GM19239 (cell line): ENCODE data around the gene ZNF792.
"Not testable (repeated sequence)": the region's sequence is repeated elsewhere in the genome, so short reads cannot be mapped to it uniquely, and the experiment has no call there.

Source experiments
- DNase-seq: peaks from one replicate; pipeline ENCODE4 v3.0.0; 2011; ENCODE audit warnings: low spot score; ENCODE audit not compliant: insufficient read length
- FAIRE-seq: peaks from 2 replicates; lab custom pipeline; 2011; peaks lifted over from hg19 to GRCh38; lab: Jason Lieb, UNC

The ZNF792 gene

DNA sequence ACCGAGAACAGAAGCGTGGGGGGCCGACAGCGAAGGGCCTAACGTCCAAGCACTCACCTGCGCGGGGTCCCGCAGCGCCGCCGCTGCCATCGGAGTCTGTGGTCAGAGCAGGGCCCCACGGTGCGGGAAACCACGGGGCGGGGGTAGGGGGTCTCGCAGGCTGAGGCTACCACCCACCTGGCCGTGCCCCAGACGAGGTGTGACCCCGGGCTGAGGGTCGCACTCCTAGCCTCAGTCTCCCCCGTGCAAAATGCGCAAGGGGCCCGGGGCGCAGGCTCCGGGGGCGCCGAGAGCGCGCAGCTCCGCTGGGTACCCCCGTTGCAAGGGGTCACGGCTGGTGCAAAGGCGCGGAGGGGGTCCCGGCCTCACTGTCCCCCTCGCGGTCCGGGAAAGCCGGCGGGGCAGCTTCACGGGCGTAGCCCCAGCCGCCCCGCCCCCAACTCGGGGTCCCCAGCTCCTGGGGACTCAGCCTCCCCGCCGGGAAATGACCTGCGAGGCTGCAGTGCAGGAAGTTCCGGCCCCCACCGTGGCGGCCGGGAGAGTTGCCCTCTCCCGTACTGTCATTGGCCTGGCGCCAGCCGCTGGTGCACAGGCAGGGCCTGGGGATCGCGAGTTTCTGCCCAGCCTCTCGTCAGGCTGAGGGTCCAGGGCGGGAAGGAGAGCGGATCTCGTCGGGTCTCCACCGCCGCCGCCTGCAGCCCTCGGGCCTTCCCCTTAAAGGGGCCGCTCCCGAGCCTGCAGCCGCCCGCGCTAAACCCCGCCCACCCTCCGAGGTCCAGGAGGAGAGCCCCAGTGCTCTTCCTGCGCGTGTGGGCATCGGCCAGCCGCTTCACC is at the start of gene ZNF792:
Gene ZNF792, minus strand, starts transcription at position 657 of the 834 bp plus-strand sequence. Its CDS starts 567 bp downstream, at position 90.
- FAIRE-seq, result peak; percentile 49
- DNase-seq, result peak; percentile 73

DNA sequence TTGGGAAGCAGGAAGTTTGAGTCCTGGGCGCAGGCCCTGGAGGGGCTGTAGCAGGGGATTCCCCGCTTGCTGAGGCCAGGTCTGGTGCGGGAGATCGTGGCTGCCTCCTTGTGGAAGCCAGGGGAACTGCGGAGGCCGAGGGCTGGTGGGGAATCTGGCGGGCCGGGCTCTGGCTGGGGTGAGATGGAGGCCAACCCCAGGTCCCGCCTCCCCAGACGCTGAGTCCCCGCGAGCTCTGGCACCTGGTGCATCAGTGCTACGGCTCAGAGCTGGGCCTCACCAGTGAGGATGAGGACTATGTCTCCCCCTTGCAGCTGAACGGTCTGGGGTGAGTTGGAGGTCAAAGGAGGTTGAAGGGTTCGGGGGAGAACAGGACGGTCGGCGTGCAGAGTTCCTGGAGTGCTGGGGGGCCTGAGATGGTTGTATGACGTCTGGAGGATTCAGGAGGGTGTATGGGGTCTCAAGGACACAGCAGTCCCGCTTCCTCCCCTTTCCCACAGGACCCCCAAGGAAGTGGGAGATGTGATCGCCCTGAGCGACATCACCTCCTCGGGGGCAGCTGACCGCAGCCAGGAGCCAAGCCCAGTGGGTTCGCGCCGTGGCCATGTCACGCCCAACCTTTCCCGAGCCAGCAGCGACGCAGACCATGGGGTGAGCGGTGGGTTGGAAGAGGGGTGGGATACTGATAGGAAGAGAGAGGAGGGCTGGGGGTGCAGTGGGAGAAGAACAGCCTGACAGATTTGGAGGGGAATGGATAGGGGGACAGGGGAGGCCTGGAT is 49.2 kb upstream of the ZNF792 start:
- DNase-seq, result peak; percentile 94

DNA sequence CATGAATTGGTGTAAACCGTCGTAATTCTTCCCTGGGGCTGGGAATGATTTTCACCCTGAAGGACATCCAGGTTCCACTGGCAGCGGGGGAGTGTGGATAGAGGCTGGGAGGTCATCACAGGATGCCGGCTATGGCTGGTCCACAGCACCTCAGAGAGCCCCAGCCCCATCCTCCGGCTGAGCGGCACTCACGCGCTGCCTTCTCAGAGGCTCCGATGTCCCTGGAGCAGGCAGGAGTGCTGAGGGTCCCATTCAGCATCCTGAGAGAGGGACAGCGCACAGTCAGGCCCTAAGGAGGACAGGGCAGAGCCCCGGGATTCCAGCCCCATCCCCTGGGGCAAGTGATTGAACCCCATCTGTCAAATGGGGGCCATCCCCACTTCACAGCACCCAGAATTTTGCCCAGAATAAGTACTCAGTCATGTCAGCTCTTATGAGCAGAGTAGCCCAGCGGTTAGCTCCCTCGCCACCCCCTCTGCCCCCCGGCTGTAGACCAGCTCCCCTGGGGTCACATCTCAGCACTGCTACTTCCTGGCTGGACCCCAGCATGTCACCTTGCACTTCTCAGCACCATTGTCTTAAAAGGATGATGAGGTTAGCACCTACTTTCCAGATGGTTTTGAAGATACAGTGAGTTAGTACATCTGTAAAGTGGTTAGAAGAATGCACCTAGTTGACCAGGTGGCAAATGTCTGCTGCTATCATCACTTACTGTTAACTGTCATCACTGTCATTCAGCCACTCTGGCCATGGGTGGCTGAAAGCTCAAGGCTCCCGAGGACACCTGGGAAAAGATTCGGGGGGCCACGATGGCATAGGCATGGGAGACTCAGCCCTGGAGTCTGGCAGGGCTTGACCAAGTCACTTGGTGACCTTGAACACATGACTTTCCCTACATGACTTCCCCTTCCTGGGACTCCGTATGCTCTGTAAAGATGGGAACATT is 48.0 kb upstream of the ZNF792 start:
- FAIRE-seq, result no peak
- no peak for DNase-seq

More for the DNA sequence above, 49.2 kb upstream of the ZNF792 start:
- FAIRE-seq, result no peak

DNA sequence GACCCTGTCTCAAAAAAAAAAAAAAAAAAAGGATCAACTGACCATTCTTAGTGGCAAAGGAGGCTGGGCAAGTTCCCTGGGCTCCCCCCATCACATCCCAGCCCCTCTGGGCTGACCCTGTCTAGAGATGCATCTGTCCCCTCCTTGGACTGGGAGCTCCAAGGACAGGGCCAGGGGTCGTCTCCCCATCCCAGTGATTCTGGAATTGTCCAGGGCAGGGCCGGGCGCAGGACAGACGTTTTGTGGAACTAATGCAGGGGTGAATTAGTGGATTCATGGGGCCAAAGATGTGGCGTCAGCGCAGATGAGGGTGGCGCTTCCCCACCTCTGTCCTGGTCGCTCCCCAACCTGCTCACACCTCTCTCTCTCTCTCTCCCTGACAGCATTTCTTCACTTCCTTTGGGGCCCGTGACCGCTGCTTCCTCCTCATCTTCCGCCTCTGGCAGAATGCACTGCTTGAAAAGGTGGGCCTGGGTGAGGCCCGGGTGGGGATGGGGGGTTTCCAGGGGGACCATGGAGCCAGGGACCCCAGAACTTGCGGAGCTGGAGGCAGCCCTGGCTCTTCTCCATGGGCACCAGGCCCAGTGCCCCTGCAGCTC is 47.2 kb upstream of the ZNF792 start:
- DNase-seq (no peak), FAIRE-seq (no peak)

DNA sequence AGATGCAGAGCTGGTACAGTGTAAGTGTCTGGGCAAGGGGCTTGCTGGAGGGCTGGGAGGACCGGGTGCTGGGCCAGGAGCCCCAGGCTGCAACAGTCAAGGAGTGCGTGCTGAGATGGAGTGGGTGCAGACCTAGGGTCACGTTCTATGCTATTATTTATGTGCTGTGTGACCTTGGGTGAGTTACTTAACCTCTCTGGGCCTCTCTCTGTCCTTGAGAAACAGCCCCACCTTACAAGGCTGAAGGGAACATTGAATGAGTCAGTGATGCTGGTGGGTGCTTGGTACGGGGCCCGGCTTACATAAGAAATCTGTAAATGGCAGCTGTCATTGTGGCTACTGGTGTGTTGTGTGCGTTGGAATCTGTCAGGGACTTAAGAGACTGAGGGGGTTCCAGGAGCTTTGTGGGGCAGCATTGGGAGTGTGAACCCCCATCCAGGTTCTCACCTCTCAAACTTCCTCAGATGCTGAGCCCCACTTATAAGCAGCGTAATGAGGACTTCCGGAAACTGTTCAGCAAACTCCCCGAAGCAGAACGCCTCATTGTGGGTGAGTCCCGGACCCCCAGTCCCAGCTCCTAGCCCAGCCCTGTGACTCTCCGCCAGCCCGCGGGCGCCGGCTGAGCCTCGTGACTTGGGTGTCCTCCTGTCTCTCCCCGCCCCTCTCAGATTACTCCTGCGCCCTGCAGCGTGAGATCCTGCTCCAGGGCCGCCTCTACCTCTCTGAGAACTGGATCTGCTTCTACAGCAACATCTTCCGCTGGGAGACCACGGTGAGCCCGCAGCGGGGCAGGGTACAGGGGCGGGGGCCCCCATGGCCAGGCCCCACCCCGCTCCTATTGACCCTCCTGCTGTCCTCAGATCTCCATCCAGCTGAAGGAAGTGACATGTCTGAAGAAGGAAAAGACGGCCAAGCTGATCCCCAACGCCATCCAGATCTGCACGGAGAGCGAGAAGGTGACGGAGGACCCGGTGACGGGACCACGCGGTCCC is 45.7 kb upstream of the ZNF792 start:
- DNase-seq (no peak), FAIRE-seq (no peak)

DNA sequence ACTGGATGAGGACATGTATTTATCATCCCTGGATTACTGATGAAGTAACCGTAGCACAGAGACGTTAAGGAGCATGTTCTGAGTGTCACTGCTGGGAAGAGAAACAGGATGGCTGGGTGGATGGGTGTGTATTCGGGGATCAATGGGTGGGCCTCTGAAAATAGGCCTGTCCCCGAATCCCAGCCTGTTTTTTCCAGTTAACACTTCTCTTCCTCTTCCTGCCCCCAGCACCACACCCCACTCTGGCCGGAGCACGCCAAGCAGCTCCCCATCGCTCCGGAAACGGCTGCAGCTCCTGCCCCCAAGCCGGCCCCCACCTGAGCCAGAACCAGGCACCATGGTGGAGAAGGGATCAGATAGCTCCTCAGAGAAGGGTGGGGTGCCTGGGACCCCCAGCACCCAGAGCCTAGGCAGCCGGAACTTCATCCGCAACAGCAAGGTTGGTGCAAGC is 44.9 kb upstream of the ZNF792 start:
- FAIRE-seq, result no peak
- DNase-seq, result no peak

DNA sequence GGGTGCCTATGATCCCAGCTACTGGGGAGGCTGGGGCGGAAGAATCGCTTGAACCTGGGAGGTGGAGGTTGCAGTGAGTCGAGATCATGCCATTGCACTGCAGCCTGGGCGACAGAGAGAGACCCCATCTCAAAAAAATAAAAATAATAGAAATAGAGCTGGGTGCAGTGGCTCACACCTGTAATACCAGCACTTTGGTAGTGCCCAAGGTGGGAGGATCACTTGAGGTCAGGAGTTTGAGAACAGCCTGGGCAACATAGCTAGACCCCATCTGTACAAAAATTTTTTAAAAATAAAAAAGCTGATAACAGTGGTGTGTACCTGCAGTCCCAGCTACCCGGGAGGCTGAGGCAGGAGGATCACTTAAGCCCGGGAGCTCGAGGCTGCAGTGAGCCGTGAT is 43.4 kb upstream of the ZNF792 start:
- FAIRE-seq, DNase-seq: not testable (repeated sequence)

DNA sequence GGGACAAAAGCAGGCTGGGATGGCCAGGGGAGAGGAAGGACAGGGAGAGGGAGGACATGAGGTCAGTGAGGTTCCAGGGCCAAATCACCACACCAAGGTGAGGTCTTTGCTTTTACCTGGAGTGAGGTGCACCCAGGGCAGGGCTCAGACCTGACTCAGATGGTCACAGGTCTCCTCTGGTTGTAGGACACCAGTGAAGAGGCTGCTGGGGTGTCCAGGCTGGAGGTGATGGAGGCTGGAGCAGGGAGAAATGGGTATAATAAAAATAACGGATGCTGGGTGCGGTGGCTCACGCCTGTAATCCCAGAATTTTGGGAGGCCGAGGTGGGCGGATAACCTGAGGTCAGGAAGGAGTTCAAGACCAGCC is 43.0 kb upstream of the ZNF792 start:
- DNase-seq, result no peak
- no peak for FAIRE-seq

DNA sequence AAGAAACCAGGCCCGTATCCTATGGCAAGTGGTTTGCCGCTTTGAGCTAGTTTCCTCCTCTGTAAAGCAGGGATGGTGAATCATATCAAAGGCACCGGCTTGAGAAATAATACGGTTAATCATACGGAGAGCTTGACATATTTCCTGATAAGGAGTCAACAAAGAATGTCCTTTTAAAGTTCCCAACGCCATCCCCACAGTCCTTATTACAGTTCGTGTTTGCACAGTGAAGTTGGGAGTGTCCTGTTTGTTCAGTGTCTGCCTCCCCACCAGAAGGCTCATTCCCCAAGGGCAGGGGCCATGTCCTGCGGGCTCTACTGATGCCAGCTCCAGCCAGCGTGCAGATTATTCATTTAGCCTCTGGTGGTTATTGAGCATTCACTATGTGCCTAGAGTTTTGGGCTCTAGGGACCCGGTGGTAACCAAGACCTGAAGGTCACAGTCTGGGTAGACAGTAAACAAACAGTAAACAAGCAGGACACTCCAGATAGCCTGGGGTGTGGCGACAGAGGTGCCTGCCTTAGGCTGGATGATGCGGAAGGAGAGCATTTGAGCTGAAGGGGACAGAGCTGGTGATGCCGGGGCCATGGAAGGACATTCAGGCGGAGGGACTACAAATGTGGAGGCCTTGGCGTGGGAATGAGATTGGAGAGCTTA is 42.4 kb upstream of the ZNF792 start:
- no peak for DNase-seq
- no peak for FAIRE-seq

DNA sequence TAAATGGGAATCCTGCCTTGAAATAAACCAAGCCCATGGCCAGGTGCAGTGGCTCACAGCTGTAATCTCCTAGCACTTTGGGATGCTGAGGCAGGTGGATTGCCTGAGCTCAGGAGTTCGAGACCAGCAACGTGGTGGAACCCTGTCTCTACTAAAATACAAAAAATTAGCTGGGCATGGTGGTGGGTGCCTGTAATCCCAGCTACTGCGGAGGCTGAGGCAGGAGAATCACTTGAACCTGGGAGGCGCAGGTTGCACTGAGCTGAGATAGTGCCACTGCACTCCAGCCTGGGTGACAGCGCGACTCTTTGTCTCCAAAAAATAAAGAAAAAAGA is 41.9 kb upstream of the ZNF792 start:
- not testable (repeated sequence) for FAIRE-seq, DNase-seq

DNA sequence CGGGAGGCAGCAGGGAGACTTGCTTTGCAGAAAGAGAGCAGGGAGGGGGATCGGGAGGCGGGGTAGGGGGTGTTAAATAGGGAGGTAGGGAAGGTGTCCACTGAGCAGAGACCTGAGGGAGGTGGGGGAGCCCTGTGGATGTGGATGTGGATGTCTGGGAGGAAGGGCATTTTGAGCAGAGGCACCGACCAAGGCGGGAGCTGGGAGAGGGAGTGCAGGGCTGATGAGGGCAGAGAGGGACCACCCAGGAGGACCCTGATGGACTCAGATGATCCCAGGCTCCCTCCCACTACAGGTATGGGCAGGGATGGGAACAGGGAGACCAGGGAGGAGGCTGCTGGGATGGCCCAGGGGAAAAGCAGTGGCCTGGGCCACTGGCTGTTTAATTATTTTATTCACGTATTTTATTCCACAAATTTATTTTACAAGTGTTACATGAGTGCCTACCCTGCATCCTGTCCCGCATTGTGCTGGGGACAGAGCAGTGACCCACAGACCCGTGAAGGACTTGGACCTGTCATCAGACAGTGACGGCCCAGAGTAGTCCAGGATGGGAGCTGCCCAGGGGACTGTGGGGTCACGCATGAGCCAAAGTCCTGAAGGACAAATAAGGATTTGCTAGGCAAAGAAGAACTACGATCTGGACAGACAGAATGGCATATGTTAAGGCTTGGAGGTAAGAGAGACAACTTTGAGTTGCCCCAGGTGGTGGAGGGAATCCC is 41.4 kb upstream of the ZNF792 start:
- DNase-seq, result no peak
- FAIRE-seq, result no peak

DNA sequence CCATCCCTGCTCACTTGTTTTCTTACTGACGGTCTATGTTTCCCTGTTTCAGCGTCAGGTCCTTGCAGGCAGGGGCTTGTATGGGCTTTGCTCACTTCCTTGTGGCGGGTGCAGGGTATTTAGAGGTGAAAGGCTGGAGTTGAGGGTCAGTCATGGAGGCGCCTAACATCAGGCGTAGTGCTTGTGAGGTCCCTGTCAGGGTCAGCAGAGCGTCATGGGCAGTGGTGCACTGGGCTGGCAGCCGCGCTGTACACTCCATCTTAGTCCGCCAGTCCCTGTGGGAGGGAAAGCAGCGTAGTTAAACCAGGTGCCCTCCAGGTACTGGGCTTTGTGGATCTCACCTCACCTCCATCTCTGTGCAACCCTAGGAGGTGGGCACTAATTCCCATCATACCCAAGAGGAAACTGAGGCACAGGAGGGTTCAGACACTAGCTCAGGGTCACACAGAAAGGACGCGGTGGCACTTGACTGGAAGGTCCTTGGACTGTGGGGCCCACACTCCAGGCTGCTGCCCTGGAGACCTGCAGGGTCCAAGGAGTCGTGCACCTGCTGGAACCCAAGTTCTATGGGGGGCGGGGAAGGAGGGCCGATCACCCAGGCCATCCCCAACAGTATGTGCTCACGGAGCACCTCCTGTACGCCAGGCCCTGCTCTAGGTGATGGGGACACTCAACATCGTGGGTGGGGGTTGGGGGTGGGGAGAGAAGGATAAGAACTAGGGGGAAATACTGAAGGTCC is 40.7 kb upstream of the ZNF792 start:
- DNase-seq (no peak), FAIRE-seq (no peak)

DNA sequence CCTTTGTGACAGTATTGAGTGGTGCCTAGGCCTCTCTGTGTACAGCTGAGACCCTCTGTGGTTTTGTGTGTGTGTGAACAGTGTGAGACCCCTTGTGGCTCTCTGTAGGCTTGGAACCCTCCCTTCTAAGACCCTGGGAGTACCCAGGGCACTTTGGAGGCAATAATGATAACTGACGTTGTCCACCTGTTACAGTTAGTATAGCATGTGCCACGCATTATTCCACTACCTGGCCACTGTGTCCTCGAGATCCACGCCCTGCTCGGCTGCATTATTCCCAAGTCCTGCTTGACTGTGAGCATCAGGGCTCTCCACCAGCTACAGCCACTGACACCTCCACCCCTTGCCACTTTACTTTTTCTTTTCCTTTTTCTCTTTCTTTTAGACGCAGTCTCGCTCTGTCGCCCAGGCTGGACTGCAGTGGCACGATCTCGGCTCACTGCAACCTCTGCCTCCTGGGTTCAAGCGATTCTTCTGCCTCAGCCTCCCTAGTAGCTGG is 38.1 kb upstream of the ZNF792 start:
- DNase-seq (no peak), FAIRE-seq (no peak)

DNA sequence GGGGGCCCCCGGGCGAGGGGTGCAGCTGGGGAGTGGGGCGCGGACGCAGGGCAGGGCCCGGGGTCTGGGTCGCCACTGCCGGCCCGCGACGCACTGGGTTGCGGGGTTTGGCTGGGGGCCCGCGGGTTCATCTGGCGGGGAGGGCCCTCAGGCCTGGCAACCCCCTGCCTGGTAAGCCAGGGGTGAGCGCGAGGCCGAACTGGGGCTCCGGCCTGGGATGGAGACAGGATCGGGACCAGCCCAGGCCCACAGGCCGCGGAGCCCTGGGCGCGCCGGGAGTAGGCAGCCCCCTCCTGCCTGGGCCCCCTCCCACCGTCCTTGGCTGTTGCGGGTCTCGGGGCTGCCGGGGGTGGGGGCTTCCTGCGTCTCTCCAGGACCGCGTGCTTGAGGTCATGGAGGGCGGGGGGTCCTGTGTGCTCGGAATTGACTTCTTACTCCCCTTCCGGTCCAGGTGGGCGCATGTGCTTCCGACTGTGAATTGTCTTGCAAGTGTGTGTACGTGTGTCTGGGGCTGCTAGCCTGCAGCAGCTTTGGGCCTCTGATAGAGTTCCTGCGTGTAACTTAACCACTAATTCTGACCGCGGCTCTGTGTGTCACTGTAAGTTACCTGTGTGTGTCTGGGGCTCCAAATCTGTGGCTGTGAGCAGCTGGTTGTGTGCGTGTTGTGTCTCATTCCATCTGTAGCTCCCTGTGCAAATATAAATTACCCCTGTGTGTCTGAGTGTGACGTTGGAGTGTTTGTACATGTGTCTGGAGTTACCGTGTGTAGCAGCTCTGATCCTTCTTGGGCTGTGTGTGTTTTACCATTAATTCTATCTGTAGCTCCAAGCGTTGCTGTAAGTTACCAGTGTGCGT is 36.8 kb upstream of the ZNF792 start:
- FAIRE-seq (peak; percentile 85), DNase-seq (peak; percentile 43)

DNA sequence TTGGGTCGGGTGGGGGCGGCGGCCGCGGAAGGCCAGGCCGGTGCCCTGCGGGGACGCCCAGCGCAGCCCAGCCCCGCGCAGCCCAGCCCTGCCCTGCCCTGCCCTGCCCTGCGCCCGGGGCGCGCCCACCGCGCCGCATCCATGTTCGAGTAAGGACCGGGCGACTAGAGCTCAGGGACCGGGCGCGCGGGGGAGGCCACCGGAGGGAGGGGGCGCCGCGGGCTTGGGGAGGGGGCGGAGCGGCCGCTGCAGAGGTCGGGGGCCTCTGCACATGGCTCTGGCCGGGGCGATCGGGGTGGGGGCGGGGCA is 36.3 kb upstream of the ZNF792 start:
- no peak for FAIRE-seq
- DNase-seq, result no peak
